HEK293 (cell line): Measurements from ENCODE around the gene SENP5.

Experiments
- RBAK ChIP-seq: fragments of 450-650 bp; formaldehyde crosslinking; IDR thresholded peaks from 2 replicates; pipeline ENCODE4 v1.5.1; 2016; ENCODE audit warnings: missing biosample characterization, missing genetic modification characterization
- ZBTB17 ChIP-seq: fragments of 450-650 bp; formaldehyde crosslinking; IDR thresholded peaks from 2 replicates; pipeline ENCODE4 v1.5.1; 2016; ENCODE audit warnings: missing biosample characterization, missing genetic modification characterization
- ZBTB7A ChIP-seq: fragments of 450-650 bp; formaldehyde crosslinking; IDR thresholded peaks from 2 replicates; pipeline ENCODE4 v1.5.1; 2016; ENCODE audit warnings: low read depth, missing biosample characterization, missing genetic modification characterization
- ZNF121 ChIP-seq: fragments of 450-650 bp; formaldehyde crosslinking; IDR thresholded peaks from 2 replicates; pipeline ENCODE4 v1.5.1; 2016; ENCODE audit warnings: missing biosample characterization, missing genetic modification characterization
- ZNF16 ChIP-seq: fragments of 450-650 bp; formaldehyde crosslinking; IDR thresholded peaks from 2 replicates; pipeline ENCODE4 v1.5.1; 2016; ENCODE audit warnings: low read depth, missing biosample characterization, missing genetic modification characterization
- TF ChIP-seq, protein P1 (sequence below): fragments of 450-650 bp; formaldehyde crosslinking; IDR thresholded peaks from 2 replicates; pipeline ENCODE4 v1.5.1; 2016; ENCODE audit warnings: missing biosample characterization, missing genetic modification characterization
- TF ChIP-seq, protein P2 (sequence below): fragments of 450-650 bp; formaldehyde crosslinking; IDR thresholded peaks from 2 replicates; pipeline ENCODE4 v1.5.1; 2016; ENCODE audit warnings: missing biosample characterization, missing genetic modification characterization
- TF ChIP-seq, protein P3 (sequence below): fragments of 450-650 bp; formaldehyde crosslinking; IDR thresholded peaks from 2 replicates; pipeline ENCODE4 v1.5.1; 2016; ENCODE audit warnings: missing biosample characterization, missing genetic modification characterization

DNA sequence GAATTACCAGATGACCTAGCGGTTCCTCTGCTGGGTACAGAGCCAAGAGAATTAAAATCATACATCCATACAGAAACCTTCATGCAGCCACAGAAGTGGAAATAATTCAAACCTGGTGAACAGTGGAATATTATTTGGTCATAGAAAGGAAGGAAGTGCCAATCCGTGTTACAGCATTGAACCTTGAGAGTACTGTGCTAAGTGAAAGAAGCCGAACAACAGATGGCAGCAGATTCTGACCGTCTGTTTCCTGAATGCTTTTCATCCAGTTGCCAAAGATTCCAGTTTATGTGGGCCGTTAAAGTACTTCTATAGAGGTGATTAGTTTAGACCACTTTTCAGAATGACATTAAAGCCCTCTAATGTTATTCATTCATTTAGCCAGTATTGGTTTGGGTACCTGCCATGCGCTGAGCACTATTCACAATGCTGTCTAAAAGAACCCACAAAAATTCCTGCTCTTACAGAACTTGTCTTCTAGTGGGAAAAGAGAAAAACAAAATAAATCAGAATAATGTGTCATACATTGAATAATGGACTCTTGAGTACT is 45.8 kb upstream of the SENP5 start:
- no peak for TF ChIP-seq ZBTB7A
- no peak for TF ChIP-seq RBAK (tag by site-specific recombination)
- no peak for TF ChIP-seq ZBTB17 (tag by site-specific recombination)
- TF ChIP-seq, protein P1, sequence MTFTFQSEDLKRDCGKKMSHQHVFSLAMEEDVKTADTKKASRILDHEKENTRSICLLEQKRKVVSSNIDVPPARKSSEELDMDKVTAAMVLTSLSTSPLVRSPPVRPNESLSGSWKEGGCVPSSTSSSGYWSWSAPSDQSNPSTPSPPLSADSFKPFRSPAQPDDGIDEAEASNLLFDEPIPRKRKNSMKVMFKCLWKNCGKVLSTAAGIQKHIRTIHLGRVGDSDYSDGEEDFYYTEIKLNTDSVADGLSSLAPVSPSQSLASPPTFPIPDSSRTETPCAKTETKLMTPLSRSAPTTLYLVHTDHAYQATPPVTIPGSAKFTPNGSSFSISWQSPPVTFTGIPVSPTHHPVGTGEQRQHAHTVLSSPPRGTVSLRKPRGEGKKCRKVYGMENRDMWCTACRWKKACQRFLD (tag by site-specific recombination): no peak
- TF ChIP-seq ZNF121: no peak
- TF ChIP-seq, protein P2, sequence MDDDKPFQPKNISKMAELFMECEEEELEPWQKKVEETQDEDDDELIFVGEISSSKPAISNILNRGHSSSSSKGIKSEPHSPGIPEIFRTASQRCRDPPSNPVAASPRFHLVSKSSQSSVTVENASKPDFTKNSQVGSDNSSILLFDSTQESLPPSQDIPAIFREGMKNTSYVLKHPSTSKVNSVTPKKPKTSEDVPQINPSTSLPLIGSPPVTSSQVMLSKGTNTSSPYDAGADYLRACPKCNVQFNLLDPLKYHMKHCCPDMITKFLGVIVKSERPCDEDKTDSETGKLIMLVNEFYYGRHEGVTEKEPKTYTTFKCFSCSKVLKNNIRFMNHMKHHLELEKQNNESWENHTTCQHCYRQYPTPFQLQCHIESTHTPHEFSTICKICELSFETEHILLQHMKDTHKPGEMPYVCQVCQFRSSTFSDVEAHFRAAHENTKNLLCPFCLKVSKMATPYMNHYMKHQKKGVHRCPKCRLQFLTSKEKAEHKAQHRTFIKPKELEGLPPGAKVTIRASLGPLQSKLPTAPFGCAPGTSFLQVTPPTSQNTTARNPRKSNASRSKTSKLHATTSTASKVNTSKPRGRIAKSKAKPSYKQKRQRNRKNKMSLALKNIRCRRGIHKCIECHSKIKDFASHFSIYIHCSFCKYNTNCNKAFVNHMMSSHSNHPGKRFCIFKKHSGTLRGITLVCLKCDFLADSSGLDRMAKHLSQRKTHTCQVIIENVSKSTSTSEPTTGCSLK (tag by site-specific recombination): no peak
- no peak for TF ChIP-seq ZNF16 (tag by site-specific recombination)
- TF ChIP-seq, protein P3, sequence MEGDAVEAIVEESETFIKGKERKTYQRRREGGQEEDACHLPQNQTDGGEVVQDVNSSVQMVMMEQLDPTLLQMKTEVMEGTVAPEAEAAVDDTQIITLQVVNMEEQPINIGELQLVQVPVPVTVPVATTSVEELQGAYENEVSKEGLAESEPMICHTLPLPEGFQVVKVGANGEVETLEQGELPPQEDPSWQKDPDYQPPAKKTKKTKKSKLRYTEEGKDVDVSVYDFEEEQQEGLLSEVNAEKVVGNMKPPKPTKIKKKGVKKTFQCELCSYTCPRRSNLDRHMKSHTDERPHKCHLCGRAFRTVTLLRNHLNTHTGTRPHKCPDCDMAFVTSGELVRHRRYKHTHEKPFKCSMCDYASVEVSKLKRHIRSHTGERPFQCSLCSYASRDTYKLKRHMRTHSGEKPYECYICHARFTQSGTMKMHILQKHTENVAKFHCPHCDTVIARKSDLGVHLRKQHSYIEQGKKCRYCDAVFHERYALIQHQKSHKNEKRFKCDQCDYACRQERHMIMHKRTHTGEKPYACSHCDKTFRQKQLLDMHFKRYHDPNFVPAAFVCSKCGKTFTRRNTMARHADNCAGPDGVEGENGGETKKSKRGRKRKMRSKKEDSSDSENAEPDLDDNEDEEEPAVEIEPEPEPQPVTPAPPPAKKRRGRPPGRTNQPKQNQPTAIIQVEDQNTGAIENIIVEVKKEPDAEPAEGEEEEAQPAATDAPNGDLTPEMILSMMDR (tag by site-specific recombination): no peak
